Hepatocyte (in vitro differentiated cells): Measurements from ENCODE around the gene SNX2. TPM values are rescaled to one million over a fixed set of nuclear protein-coding genes. Genes with fewer than 3 reads are reported as not detected.

ENCODE experiments used
- DNase-seq: peaks from one replicate; pipeline ENCODE4 v3.0.0-alpha.2; 2016; ENCODE audit warnings: low spot score
- H2AFZ ChIP-seq: fragments of 200-600 bp; sonication (generic); 2 replicates; pipeline ENCODE4 v1.6.0; 2016; ENCODE audit warnings: antibody characterized with exemption, mild to moderate bottlenecking
- H3K27ac ChIP-seq: fragments of 200-600 bp; sonication (generic); 2 replicates; pipeline ENCODE4 v1.5.1; 2016; ENCODE audit warnings: mild to moderate bottlenecking
- H3K27me3 ChIP-seq: fragments of 200-600 bp; sonication (generic); 2 replicates; pipeline ENCODE4 v1.6.1; 2016
- H3K36me3 ChIP-seq: fragments of 200-600 bp; sonication (generic); replicated peaks from 2 replicates; pipeline ENCODE4 v1.5.1; 2016; ENCODE audit warnings: low read depth; ENCODE audit not compliant: insufficient read depth
- H3K4me1 ChIP-seq: fragments of 200-600 bp; sonication (generic); 2 replicates; pipeline ENCODE4 v1.5.1; 2016; ENCODE audit warnings: mild to moderate bottlenecking, moderate library complexity; ENCODE audit not compliant: insufficient read depth
- H3K4me2 ChIP-seq: fragments of 200-600 bp; sonication (generic); 2 replicates; pipeline ENCODE4 v1.6.0; 2016
- H3K4me3 ChIP-seq: fragments of 200-600 bp; sonication (generic); 2 replicates; pipeline ENCODE4 v1.5.1; 2016; ENCODE audit warnings: mild to moderate bottlenecking
- H3K79me2 ChIP-seq: fragments of 200-600 bp; sonication (generic); 2 replicates; pipeline ENCODE4 v1.6.0; 2017; ENCODE audit warnings: mild to moderate bottlenecking
- H3K9me2 ChIP-seq: fragments of 200-600 bp; sonication (generic); replicated peaks from 2 replicates; pipeline ENCODE4 v1.6.0; 2017; ENCODE audit warnings: mild to moderate bottlenecking; ENCODE audit not compliant: insufficient read depth
- H3K9me3 ChIP-seq: fragments of 200-600 bp; sonication (generic); 2 replicates; pipeline ENCODE4 v1.5.1; 2016; ENCODE audit warnings: low read depth, mild to moderate bottlenecking
- H4K20me1 ChIP-seq: fragments of 200-600 bp; sonication (generic); 2 replicates; pipeline ENCODE4 v1.6.0; 2016; ENCODE audit warnings: mild to moderate bottlenecking; ENCODE audit not compliant: insufficient read depth, poor library complexity, severe bottlenecking
- EZH2 ChIP-seq: fragments of 200-600 bp; sonication (generic); IDR thresholded peaks from 2 replicates; pipeline ENCODE4 v1.6.1; 2016; ENCODE audit warnings: antibody characterized with exemption, mild to moderate bottlenecking, borderline replicate concordance
- EZH2phosphoT487 ChIP-seq: fragments of 200-600 bp; sonication (generic); IDR thresholded peaks from one replicate; pipeline ENCODE4 v1.6.1; 2018; ENCODE audit warnings: antibody characterized with exemption, mild to moderate bottlenecking, low read depth, moderate library complexity; ENCODE audit not compliant: unreplicated experiment, severe bottlenecking
- WGBS: methylation state at CpG from one replicate; pipeline ENCODE4 v1.1.6; 2016; ENCODE audit warnings: low lambda C conversion rate; ENCODE audit errors: missing lambda C conversion rate; 5-methylcytosine and 5-hydroxymethylcytosine counted together
- polyA plus RNA-seq: library from polyadenylated mRNA; unstranded; fragments of >200 nt; fragmentation: Nextera tagmentation; extraction: Ambion mirVana; gene quantifications from 2 replicates; pipeline ENCODE4 v1.2.1, GENCODE V29; 2016
- total RNA-seq: library from RNA; depleted of rRNA; stranded (reverse); fragments of >200 nt; gene quantifications from 2 replicates; pipeline ENCODE4 v1.2.3, GENCODE V29; 2014
- TF ChIP-seq, protein P1 (sequence below): fragments of 200-600 bp; sonication (generic); IDR thresholded peaks from 2 replicates; pipeline ENCODE4 v1.5.1; 2016; ENCODE audit warnings: antibody characterized with exemption, mild to moderate bottlenecking; ENCODE audit not compliant: poor library complexity

The SNX2 gene
- total and polyA plus RNA-seq, 2 experiments from 2014 or later: 99.5 to 107 TPM

DNA sequence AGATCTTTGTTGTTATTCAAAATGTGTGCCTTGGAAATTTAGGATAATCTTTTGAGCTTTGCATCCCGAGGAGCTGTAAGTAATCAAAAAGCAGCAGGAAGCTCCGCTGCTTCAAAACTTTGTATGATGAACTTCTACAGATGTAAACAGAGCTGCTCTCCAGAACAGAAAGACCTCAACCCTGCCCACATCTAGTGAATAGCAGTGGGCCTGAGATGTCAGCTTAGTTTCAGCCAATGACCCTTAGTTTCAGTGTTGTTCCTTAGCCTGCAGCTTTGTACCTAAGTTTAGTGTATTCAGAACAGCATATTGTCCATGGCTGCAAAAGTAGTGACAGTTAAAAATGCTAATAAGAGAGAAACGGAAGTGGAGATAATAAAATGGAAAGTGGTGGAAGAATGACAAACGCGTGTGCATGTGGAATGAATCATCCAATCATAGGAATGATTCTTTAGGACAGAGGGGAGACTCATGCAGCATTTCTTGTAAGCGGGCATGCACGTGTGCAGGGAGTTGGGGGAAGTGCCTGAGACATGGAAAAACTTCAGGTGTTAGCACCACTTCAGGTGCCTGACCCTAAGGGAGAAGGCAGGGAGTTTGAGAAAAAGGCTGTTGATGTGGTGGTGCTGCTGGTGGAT is 95.5 kb downstream of the SNX2 start:
- TF ChIP-seq, protein P1, sequence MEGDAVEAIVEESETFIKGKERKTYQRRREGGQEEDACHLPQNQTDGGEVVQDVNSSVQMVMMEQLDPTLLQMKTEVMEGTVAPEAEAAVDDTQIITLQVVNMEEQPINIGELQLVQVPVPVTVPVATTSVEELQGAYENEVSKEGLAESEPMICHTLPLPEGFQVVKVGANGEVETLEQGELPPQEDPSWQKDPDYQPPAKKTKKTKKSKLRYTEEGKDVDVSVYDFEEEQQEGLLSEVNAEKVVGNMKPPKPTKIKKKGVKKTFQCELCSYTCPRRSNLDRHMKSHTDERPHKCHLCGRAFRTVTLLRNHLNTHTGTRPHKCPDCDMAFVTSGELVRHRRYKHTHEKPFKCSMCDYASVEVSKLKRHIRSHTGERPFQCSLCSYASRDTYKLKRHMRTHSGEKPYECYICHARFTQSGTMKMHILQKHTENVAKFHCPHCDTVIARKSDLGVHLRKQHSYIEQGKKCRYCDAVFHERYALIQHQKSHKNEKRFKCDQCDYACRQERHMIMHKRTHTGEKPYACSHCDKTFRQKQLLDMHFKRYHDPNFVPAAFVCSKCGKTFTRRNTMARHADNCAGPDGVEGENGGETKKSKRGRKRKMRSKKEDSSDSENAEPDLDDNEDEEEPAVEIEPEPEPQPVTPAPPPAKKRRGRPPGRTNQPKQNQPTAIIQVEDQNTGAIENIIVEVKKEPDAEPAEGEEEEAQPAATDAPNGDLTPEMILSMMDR: no peak
- TF ChIP-seq EZH2 (no peak), EZH2phosphoT487 (no peak)
- no peak overlapping the region for H3K4me3 ChIP-seq
- WGBS: 62% methylated on average over 7 of the region's 7 CpGs
- peak overlapping the region; percentile 5 for H3K4me2 ChIP-seq
- no peaks in the 10 kb centered on the region for H3K9me2 ChIP-seq
- no peaks in the 10 kb centered on the region for H4K20me1 ChIP-seq
- H3K9me3 ChIP-seq: no peaks in the 10 kb centered on the region
- peaks cover 36% of the 10 kb centered on the region for H3K79me2 ChIP-seq
- no peaks in the 10 kb centered on the region for H3K36me3 ChIP-seq
- peak overlapping the region; percentile 3 for H3K27ac ChIP-seq
- no peaks in the 10 kb centered on the region for H3K27me3 ChIP-seq
- no peak for DNase-seq
- H2AFZ ChIP-seq: no peak overlapping the region
- H3K4me1 ChIP-seq: peaks cover 10% of the 10 kb centered on the region

- TF ChIP-seq EZH2: no peak
- TF ChIP-seq EZH2phosphoT487: no peak
- TF ChIP-seq, protein P1: no peak
- no peak overlapping the region for H2AFZ ChIP-seq
- peaks cover 10% of the 10 kb centered on the region for H3K4me1 ChIP-seq
- no peak overlapping the region for H3K4me2 ChIP-seq
- no peaks in the 10 kb centered on the region for H3K9me3 ChIP-seq
- H3K9me2 ChIP-seq: no peaks in the 10 kb centered on the region
- no peak overlapping the region for H3K4me3 ChIP-seq
- no peak for DNase-seq
- peaks cover 46% of the 10 kb centered on the region for H3K79me2 ChIP-seq
- H3K27ac ChIP-seq: no peak overlapping the region
- H4K20me1 ChIP-seq: no peaks in the 10 kb centered on the region
- no peaks in the 10 kb centered on the region for H3K27me3 ChIP-seq
- 95% methylated on average over 8 of the region's 8 CpGs for WGBS
- no peaks in the 10 kb centered on the region for H3K36me3 ChIP-seq
Observed at GRCh38 chr5:122871661-122872060, 96.8 kb downstream of the SNX2 start.

DNA sequence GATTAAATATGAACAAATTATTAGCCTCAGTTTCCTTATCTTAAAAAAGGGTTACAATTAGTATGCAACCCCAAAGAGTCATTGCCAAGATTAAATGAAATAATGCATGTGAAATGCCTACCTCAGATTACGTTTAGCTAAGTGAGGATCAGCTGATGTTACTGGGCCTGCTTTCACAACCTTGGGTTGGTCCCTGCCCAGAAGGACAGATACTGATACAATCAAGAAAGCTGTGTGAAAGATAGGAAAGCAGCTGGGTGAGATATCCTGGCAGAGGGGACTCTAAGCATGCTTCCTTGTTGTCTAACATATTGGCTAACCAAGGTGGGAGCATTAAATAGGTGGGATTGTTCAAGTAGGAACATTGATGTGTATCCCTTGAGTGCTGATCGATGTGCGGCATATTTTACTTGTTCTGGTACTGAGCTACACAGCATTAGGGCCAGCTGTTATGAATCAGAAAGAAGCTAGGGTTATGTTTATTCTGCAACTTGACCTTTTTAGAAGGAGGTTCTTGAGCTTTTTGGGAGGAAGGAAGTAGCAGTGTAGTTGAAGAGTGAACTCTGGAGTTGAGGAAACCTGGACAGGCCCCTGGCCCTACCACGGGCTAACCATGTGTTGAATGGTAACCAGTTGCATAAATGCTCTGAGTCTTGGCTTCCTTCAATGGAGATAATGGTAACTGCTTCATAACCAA is 99.4 kb downstream of the SNX2 start:
- Histone ChIP-seq H3K4me2 (no peak overlapping the region), H3K4me1 (peaks cover 9% of the 10 kb centered on the region), H3K4me3 (no peak overlapping the region), H2AFZ (no peak overlapping the region), H3K27me3 (no peaks in the 10 kb centered on the region), H3K79me2 (peaks cover 51% of the 10 kb centered on the region), H3K27ac (no peak overlapping the region), H4K20me1 (no peaks in the 10 kb centered on the region), H3K36me3 (no peaks in the 10 kb centered on the region), H3K9me3 (no peaks in the 10 kb centered on the region), H3K9me2 (no peaks in the 10 kb centered on the region)
- TF ChIP-seq, protein P1: no peak
- TF ChIP-seq EZH2phosphoT487 (no peak), EZH2 (no peak)
- DNase-seq: no peak
- WGBS: 88% methylated on average over 4 of the region's 4 CpGs
